HG03066 (cell line): ENCODE results near the gene SPINK1.
"Not testable (repeated sequence)": the region's sequence is repeated elsewhere in the genome, so short reads cannot be mapped to it uniquely, and the experiment has no call there.

ENCODE experiments used
- ATAC-seq: cut with Tn5 transposase; IDR thresholded peaks from one replicate; pipeline ENCODE4 v1.9.1; 2021; ENCODE audit warnings: low read depth; ENCODE audit not compliant: unreplicated experiment

SPINK1 gene, protein sequence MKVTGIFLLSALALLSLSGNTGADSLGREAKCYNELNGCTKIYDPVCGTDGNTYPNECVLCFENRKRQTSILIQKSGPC

DNA sequence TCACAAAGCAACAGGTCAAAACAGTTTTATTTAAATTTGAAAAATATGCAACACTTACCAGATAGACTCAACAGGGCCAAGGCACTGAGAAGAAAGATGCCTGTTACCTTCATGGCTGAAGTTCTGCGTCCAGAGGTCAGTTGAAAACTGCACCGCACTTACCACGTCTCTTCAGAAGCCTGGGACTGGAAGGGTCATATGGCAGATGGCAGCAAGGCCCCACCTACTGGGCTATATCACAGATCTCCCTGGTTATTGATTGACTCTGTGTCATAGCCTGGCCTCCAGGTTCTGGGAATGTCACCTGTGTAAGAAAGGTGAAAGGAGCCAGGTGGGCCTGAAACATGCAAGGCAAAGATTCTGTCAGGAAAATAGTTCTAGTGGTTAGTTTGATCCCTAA is at the start of gene SPINK1:
SPINK1 (minus strand) TSS at position 207 of the 400 bp plus-strand sequence; CDS start at position 113, 94 bp downstream.
- ATAC-seq, result no peak

DNA sequence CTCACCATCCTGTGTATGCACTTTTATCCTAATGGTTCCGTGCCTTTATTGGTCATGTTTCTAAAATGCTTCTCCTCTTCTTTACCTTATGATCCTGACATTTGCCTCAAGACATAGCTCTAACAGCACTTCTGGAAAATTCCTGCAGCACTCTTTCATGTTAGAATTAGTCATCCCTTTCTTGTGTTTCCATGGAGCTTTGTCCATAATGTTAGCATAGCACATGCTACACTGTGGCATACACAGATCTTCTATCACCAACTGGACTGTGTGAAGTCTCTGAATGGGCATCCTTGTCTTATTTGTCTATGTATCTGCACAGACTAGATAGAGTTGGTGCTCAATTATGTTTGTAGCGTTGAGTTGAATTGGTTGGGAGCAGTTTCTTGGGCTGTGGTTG is 49.0 kb upstream of the SPINK1 start:
- ATAC-seq, result no peak

DNA sequence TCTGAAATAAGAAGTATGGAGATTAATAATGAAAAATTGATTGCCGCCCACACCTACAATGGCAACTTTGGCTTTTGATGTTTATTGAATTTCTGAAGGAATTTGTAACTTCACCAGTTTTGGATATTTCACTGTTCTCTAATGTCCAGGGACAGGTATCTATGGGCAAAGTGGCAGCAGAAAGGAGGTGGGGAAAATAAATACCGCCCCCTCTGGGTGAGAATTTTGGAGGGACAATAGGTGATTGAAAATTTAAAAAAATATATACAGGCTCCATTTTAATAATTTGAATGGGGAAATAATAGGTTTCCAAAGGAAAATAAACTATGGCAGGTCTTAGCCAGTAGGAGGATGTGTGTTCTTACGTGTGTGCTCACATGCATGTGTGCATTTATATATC is 48.3 kb upstream of the SPINK1 start:
- no peak for ATAC-seq

DNA sequence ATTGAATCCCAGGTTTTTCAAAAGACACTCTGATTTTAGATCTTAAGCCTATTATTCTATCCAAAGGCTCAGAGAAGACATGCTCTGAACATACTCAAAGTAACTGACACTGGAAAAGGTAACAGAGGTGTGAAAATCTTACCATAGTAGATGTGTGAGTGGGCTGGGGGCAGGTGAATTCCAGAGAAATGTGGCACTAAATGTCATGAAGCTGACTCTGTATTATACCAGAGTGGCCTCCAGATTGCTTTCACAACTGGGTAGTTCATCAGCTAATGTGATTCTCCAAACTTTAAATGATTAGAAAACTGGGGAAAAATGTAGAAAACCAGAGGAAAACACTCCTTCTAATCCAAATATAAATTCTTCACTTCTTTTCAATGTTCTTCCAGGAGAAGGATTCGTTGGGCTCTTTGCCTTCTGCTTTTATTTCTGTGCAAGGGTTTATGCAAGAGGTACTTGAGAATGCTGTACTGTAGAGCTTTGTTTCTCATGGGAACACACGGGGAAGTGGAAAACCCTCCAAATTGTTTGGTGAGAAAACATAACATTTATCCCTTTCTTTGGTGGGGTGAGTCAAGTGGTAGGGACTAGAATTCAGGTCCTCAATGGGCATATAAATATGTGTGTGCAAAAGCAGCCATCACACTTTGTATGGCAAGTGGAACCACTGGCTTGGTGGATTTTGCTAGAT is 46.7 kb upstream of the SPINK1 start, which contains the start of gene SCGB3A2:
SCGB3A2 (plus strand) TSS at position 646 of the 694 bp plus-strand sequence. CDS start 93 bp downstream, outside the sequence.
- ATAC-seq, result no peak

DNA sequence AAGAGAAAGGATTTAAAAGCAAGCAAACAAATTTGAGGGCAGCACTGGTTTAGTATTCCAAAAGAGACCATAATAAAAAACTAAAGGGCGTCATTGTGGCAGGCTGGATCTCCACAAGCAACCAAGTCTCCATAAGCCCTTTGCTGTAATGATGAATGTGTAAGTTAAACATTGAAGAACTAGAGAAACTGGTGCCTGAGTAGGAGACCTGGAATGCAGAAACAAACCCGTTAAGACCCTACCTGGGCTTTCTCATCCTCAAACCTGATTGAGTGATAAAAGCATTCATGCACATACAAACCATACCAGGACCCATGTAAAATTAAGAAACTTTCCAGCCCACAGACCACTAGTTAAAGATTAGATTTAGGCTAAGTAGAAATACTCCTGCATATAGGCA is 45.2 kb upstream of the SPINK1 start:
- no peak for ATAC-seq

DNA sequence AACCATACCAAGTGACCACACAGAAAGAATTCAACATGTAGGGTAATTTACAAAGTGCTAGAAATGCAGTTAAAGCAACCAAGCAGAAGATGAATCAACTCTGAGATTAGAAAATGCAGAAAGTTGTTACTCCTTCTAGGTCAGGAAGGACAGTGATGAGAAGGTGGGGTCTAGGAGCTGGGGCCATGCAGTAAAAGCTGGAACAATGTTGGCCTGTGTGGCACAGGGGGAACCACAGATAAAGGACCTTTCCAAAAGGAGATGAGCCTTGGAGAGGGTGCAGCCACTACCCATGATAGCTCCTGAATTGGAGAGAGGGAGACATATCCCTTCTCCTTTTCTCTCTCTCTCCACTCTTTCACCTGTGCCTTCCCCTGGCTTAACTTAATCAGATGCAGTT is 44.7 kb upstream of the SPINK1 start:
- no peak for ATAC-seq

DNA sequence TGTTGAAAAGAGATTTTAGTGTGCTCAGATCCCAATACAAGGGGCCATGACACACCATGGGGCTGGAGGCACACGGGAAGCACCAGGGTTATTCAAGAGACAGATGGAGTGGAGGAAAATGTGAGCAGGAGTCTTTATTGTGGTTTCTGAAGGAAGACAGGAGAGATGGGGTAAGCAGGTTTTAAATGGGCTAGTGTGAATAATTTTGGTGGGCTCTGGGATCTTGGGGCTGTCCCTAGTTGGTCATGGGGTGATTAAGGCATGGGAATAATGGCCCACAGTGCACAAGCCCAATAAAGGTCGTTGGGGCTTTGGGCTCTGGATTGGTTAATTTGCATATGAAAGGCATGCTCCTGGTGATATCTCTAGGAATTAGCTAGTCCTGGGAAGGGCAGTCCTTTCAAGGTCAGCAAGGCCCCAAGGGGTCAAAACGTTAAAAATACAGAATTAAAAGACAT is 43.5 kb upstream of the SPINK1 start:
- no peak for ATAC-seq

DNA sequence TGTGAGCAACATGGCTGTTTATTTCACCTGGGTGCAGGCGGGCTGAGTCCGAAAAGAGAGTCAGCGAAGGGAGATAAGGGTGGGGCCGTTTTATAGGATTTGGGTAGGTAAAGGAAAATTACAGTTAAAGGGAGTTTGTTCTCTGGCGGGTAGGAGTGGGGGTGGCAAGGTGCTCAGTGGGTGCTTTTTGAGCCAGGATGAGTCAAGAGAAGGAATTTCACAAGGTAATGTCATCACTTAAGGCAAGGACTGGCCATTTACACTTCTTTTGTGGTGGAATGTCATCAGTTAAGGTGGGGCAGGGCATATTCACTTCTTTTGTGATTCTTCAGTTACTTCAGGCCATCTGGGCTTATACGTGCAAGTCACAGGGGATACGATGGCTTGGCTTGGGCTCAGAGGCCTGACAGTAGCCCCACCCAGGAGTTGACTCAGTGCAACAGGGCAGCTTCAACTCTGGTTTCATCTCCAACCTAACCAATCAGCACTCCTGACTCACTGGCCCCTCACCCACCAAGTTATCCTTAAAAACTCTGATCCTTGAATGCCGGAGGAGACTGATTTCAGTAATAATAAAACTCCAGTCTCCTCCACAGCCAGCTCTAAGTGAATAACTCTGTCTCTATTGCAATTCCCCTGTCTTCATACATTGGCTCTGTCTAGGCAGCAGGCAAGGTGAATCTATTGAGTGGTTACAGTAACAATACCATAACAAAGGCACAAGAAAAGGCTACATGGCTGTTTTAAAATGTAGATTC is 42.8 kb upstream of the SPINK1 start:
- ATAC-seq, result not testable (repeated sequence)

DNA sequence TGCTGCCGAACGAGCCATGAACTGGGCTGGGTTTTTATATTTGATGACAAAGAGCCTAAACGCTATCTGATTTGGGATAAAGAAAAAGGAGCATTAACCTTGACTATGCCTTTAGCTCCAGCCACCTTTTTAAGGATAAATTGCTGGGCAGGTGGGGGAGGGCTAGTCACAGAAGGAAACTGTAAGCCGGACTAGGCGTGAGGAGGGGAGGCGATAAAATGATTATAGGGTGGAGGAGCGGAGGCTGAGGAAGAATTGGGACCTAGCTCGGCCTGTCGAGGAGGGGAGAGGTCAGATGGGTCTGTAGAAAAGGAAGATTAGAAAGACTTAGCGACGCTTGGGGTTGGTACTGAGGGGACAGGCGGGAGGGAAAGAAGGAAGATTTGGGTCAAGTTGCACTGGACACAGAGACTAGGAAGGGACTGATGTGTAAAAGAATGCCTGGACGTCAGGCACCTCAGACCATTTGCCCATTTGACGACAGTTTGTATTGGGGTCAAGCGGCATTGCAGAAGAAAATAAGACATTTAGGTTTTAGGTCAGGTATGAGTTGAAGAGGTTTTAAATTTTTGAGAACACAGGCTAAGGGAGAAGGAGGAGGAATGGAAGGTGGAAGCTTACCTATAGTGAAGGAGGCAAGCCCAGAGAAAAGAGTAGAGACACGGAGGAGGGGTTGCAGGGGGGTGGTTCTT is 41.4 kb upstream of the SPINK1 start:
- not testable (repeated sequence) for ATAC-seq

DNA sequence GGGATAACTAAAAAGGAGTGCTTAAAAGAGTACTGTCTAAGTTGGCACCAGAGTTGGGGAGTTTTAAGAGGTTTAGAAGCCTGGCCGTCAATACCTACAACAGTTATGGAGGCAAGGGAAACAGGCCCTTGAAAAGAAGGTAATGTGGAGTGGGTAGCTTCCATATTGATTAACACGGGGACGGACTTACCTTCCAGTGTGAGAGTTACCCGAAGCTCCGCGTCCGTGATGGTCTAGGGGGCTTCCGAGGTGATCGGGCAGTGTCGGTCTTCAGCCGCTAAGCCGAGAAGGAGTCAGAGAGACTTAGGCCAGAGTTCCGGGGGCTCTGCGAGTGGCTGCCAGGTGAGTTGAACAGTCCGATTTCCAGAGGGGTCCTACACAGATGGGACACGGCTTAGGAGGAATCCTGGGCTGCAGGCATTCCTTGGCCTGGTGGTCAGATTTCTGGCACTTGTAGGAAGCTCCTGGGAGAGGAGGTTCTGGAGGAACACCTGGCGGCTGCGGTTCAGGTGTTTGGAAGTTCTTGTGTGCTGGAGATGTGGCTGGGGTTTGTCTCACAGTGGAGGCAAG is 40.6 kb upstream of the SPINK1 start:
- ATAC-seq, result not testable (repeated sequence)

DNA sequence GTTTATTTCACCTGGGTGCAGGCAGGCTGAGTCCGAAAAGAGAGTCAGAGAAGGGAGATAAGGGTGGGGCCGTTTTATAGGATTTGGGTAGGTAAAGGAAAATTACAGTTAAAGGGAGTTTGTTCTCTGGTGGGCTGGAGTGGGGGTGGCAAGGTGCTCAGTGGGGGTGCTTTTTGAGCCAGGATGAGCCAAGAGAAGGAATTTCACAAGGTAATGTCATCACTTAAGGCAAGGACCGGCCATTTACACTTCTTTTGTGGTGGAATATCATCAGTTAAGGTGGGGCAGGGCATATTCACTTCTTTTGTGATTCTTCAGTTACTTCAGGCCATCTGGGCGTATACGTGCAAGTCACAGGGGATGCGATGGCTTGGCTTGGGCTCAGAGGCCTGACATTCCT is 38.4 kb upstream of the SPINK1 start:
- ATAC-seq, result not testable (repeated sequence)

DNA sequence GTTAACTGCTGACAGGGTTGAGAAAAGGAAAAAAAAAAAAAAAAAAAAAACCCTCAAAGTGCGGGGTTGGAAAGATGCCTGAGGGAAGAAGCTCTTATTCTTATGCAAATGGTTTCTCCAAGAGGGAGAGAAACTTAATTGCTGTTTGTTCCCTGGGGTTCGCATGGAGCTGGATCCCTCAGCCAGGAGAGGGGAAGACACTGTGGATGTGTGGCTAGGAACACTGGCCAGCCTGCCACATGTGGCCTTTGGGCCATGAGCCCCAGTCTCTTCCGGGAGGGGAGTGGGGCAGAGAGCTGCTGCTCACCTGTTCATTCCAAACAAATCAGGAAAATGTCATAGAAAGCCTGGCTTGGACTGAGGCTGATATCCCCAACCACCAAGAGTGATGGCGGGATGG is 37.6 kb upstream of the SPINK1 start:
- no peak for ATAC-seq

DNA sequence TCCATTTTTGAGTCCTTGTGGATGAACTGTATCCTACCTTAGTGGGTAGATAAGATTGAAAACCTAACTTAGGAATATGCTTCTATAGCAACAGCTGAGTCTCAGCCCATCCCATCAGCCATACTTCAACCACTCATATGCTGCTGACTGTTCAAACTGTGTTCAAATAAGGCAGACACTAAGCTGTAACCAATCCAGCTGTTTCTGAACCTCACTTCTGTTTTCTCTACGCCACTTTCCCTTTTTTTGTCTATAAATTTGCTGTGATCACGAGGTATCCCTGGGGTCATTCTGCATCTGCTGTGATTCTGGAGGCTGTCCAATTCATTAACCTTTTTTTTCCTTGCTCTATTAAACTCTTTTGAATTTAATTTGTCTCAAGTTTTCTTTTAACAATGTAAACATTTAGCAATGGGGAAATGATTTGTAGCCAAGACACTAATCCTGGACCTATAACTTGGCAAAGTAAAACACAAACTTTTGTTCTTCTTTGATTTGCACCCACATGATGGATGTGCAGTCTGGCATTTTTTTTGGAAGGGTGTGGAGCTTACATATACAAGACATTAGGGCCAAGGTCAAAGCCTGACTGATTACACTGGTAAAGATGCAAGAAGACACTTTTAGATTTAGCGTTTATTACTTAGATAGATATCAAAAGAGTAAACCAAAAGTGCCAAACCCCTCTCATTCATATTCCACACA is 32.1 kb upstream of the SPINK1 start:
- no peak for ATAC-seq

DNA sequence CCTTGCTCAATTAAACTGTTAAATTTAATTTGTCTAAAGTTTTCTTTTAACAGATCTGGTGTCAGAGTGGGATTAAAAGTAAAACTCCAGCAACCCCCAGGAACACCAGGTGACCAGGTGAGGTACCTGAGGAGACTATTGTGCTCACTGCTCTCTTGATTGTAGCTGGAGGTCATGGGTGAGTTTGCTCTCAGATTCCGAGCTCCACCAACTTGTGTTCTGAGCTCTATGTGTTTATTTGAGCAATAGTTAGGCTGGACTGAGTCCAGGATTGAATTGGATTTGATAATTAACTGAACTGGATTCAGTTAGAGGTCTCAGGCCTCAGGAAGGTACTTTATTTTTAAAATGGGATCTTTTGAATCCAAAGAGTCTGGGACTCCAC is 29.2 kb upstream of the SPINK1 start:
- no peak for ATAC-seq

DNA sequence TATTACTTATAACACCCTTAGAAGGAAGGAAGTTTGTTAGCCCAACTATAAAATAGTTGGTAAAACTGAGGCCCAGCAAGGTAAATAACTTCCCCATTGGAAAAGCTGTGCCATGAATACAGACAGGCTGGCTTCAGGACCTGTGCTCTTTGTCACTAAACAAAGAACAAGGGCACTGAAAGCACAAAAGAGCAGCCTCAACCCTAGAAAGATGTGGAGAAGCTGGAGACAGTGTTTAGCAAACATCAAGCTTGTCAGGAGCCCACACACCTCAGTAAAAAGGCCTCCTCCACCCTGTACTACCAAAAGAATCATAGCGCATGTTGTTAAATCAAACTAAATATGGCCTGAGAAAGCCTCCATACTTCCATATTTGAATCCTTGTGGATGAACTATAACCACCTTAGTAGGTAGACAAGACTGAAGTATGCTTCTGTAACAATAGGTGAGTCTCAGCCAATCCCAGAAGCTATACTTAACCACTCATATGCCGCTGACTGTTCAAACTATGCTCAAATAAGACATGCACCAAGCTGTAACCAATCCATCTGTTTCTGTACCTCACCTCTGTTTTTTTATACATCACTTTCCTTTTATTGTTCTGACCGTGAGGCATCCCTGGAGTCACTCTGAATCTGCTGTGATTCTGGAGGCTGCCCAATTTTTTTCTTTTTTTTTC is 28.6 kb upstream of the SPINK1 start:
- ATAC-seq, result no peak

DNA sequence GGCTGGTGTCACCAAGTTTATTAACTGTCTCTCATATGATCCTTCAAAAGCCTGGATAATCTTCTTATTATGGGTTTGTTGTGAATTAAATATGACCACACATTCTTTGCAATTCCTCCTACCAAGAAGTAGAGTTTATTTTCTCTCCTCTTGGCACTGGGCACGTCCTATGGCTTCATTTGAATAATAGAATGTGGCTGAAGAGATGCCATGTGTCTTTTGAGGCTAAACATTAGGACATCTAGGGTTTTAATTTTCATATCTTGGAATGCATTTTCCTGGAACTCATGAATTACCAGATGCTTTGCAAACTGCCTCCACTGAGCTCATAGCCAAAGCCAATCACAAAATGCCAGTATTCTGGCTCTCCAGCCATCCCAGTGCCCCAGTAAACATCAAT is 27.1 kb upstream of the SPINK1 start:
- no peak for ATAC-seq

DNA sequence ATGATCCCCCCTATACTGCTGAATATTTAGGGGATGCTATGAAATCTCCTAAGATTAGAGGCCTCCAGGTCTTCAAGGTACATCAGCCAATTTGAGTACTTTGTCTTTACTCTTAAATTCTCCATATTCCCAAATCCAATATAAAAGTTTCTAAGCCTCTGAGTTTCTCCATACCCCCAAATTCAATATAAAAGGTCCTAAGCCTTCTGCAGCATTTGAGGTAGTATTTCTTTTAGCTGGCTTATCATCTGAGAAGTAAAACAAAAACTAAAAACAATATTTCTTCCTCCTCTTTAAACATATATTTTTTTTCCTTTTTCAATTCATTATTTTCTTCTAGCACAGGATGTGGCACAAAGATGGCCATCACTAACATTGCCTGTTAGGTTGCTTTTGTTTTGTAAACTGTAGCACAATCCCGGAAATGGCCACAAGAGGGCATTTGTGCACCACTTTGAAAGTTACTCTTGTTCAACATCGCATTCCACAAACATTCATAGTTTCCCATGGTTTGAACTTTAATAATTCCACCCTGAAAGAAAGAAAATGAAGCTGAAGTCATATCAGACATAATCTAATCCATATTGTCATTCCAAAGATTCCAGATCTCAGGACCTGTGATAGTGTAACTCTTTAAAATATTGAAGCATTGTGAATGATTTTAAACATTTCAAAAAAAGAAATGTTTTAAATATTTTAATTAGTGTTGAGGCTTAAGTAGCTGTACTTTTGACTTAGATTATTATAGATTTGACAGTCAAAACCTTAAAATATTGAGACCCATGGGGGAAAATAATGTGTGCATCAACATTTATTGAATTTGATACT is 26.0 kb upstream of the SPINK1 start:
- ATAC-seq, result peak; percentile 85

DNA sequence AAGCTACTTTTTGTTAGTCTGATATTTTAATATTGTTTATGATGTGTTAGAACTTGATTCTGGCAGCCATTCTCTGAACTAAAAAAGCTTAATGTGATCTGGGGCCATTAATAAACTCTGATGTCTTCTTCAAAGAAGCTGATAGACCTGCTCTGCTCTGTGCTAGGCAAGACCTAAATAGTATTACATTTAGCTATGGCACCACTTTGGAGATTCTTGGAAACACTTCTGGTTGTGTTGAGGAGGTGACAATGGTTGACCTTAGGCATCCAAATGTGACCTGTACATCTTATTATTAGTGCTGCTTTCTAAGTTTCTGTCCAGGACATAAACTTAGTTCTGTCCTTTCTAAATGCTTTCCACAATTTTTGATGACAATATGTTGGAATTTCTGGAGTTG is 25.3 kb upstream of the SPINK1 start:
- ATAC-seq, result no peak

DNA sequence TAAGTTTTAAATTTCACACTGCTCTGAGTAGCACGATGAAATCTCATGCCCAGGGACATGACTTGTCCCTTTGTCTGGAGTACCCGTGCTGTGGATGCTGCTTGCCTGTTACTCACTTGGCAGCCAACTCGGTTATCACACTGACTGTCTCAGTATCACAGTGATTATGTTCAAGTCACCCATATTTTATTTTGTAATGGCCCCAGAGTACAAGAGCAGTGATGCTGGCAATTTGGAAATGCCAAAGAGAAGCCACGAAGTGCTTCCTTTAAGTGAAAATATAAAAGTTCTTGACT is 24.3 kb upstream of the SPINK1 start:
- no peak for ATAC-seq
